SK-MEL-5 (cell line): ENCODE data around the gene RGS1. TPM values are rescaled to one million over a fixed set of nuclear protein-coding genes. Genes with fewer than 3 reads are reported as not detected.
A peak's percentile ranks its signal among the peaks of the same experiment; 100 is the strongest.
"Not testable (repeated sequence)": the region's sequence is repeated elsewhere in the genome, so short reads cannot be mapped to it uniquely, and the experiment has no call there.

Source experiments
- DNase-seq: peaks from one replicate; pipeline ENCODE4 v3.0.0-alpha.2; 2016; ENCODE audit warnings: low read depth, low spot score
- in situ Hi-C: cut with HindIII; loops from 2 replicates; pipeline ENCODE4 v1.10.0; 2016; ENCODE audit warnings: low sequenced_read_pairs, high pct_unique_total_duplicates, low pct_unique_long_range_greater_than_20kb
- polyA plus RNA-seq, 2 experiments: library from polyadenylated mRNA; depleted of rRNA; stranded (reverse); fragments of >200 nt; gene quantifications; 2 replicates each; pipeline ENCODE4 v1.2.3, GENCODE V29; 2015
- total RNA-seq: library from RNA; depleted of rRNA; stranded (reverse); fragments of >200 nt; shearing (Covaris generic); gene quantifications from 2 replicates; pipeline ENCODE4 v1.2.3, GENCODE V29; 2014; rRNA removed

RGS1 gene
- total RNA-seq, result 0.16 and 0.29 TPM in 2 replicates
- polyA plus RNA-seq (2015; cell fraction: cytosol; rRNA removed), result 0.10 TPM in 1 of 2 replicates, not detected in the other
- polyA plus RNA-seq (2015; cell fraction: nucleus; rRNA removed), result not detected in 2 replicates

DNA sequence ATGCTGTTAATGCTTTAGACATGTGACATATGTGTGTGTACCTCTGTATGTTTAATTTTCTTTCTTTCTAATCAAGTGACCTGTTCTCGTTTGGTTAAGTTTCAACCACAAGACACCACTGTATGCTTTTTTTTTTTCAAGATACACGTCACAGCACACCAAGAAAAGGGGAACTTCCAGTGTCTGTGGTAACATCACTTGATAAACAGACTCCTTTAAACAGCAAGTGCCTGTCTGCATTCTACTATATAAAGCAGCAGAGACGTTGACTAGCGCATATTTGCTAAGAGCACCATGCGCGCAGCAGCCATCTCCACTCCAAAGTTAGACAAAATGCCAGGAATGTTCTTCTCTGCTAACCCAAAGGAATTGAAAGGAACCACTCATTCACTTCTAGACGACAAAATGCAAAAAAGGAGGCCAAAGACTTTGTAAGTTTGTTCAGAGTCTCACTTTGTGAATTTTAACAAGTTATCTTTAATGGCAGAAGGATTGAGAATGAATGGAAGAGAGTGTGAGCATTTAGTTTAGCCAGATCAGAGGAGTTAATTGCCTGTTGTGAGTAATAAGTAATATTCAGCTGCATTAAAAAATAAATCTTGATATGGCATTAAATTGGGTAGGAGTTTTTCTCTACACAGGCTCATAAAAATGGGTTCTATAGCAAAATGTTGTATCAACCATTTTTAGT, at the start of gene RGS1:
Gene RGS1 (plus strand): TSS at position 275 of the 691 bp plus-strand sequence. CDS start 20 bp downstream, at position 295.
- in situ Hi-C loops, result no loop called here
- DNase-seq, result no peak

- in situ Hi-C loops, result no loop called here
- no peak for DNase-seq
These were observed 48.3 kb upstream of the RGS1 start for GRCh38 chr1:192527111-192527795.

DNA sequence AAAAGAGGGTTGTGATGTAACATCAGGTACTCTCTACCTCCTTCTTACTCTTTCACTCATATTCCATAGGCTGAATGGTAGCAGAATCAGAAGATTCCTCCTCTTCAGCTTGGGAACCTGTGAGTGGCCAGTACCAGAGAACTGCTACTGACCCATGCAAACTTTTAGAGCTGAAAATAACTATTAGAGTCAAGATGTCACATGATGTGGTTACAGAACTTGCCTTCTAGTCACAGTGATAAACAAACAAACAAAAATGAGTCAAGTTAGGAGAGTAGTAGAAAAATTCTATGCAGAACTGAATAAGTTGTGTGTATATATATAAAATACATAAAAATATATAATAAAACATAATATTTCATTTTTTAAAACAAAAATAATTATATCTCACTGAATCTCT, 47.6 kb upstream of the RGS1 start:
- in situ Hi-C loops, result no loop called here
- no peak for DNase-seq

DNA sequence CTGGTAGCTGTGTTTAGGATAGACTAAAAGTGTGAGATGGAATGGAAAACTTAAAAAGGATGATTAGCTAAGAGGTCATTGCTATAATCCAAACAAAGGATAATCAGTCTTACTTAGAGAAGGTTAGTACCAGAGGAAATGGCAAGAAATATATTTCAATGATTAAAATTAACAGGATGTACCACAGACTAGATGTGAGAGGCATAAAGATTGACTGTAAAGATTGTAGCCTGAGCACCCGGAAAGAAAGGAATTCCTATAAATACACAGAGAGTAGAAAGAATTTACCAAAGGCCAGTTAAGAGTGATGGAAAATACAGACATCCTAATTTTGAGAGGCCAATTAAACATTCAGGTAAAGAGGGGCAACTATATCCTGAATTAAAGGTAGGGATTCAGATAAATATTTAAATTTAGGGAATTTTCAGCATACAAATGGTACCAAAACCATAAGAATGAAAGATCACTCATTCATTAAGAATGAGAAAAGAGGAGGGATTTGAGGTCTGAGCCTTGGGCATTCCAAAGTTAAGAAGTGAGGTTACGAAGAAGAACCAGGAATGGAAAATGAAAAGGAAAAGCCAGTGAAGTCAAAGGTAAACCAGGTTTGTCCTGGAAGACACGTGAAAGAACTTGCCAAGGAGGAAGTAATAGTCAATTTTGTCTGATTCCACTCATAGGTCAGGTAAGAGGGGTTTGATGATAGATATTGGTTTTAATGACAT, 46.4 kb upstream of the RGS1 start:
- in situ Hi-C loops, result no loop called here

DNA sequence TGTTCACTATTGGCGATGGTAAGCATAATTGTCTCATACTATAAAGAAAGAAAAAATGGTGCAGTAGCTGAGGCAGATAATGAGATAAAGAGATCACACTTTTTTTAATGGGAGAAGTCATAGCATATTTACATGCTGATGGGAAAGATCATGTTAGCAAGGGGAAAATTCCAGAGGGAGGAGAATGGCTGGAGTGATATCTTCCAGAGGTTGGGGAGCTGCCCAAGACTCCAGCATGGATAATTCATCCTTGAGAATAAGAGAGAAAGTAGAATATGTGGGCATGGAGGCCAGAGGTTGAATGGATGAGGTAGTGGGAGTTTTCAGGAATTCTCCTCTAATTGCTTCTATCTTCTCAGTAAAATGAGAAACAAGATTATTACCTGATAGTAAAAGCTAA, 45.8 kb upstream of the RGS1 start:
- in situ Hi-C loops, result no loop called here

More for the DNA sequence above, 46.4 kb upstream of the RGS1 start:
- DNase-seq, result no peak

GRCh38 chr1:192530254-192530653, 45.3 kb upstream of the RGS1 start:
- no peak for DNase-seq
- in situ Hi-C loops, result no loop called here

More for the DNA sequence above, 45.8 kb upstream of the RGS1 start:
- no peak for DNase-seq

DNA sequence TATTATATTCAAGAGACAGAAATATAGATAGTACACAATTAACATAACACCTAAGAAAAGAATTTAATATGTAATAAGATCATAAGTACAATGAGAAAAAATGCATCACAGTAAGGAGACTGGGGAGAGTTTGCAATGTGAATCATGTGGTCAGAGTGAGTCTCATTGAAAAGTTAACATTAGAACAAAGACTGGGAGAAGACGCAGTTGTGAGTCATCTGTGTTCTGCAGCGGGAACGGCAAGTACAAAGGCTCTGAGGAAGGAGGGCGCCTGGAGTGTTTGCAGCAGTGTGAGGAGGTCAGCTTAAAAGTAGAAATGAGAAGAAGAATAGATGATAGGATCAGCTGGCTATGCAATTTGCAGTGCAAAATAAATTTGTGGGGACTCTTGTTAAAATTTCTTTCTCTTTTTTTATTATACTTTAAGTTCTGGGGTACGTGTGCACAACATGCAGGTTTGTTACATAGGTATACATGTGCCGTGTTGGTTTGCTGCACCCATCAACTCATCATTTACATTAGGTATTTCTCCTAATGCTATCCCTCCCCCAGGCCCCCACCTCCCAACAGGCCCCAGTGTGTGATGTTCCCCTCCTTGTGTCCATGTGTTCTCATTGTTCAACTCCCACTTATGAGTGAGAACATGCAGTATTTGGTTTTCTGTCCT, 44.4 kb upstream of the RGS1 start:
- in situ Hi-C loops, result not testable (repeated sequence)
- peak; percentile 52 for DNase-seq

GRCh38 chr1:192534666-192535065, 40.9 kb upstream of the RGS1 start:
- in situ Hi-C loops, result no loop called here
- no peak for DNase-seq

DNA sequence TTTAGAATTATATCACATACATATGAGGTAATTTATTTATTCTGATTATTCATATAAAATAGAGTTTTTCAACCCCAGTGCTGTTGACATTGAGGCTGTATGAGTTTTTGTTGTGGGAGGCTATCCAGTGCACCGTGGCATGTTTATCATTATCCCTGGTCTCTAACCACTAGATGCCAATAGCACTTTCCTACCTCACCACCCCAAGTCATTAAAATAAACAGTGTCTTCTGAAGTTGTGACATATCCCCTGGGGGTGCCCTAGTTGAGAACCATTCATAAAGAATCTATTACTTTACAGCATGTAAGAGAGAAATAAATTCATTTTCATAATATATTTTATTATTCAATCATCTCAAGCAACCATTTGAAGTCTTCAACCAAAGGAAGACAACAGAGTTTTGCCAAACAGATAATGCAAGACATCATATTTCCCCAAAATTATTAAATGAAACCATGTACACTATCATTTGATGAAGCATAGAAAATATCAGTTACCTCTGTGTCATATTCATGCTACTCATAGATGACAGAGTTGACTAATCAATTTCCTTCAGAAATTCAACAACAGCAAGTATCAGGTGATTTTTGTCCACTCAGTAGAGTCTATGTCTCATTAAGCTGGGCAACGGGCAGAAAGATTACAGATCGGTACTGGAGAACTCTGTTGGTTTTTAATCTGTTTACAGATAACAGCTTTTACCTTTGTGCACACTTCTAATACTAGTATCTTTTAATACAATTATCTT, 39.5 kb upstream of the RGS1 start:
- in situ Hi-C loops, result no loop called here
- no peak for DNase-seq

DNA sequence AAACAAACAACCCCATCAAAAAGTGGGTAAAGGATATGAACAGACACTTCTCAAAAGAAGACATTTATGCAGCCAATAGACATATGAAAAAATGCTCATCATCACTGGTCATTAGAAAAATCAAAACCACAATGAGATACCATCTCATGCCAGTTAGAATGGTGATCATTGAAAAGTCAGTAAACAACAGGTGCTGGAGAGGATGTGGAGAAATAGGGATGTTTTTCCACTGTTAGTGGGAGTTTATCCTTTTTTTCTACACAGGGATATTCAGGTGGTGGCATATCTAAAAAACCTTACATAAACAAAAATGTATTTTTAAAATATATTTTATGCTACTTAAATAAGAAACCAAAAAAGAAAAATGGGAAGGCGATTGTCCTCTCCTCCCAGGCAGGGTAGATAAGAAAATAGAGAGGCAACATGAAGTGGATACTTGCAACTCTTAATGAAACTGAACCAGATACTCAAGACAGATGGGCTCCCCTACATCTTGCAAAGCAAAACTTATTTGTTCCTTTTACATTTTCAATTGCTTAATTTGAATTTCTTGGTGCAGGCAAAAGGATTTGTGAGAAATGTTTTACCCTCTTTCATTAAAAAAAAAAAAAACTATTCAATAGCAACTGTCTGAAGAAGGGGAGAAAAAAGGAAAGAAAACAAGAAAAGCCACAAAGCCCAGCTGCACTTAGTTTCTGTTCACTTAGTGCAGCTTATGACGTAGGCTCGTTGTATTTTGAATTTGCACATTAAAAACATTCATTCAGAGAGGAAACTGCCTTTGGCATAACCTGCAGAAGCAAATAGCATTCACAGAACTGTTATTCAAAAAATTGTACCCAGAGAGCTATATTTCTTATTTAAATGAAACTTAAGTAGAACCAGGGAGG, 36.9 kb upstream of the RGS1 start:
- DNase-seq, result peak; percentile 47
- in situ Hi-C loops, result no loop called here

DNA sequence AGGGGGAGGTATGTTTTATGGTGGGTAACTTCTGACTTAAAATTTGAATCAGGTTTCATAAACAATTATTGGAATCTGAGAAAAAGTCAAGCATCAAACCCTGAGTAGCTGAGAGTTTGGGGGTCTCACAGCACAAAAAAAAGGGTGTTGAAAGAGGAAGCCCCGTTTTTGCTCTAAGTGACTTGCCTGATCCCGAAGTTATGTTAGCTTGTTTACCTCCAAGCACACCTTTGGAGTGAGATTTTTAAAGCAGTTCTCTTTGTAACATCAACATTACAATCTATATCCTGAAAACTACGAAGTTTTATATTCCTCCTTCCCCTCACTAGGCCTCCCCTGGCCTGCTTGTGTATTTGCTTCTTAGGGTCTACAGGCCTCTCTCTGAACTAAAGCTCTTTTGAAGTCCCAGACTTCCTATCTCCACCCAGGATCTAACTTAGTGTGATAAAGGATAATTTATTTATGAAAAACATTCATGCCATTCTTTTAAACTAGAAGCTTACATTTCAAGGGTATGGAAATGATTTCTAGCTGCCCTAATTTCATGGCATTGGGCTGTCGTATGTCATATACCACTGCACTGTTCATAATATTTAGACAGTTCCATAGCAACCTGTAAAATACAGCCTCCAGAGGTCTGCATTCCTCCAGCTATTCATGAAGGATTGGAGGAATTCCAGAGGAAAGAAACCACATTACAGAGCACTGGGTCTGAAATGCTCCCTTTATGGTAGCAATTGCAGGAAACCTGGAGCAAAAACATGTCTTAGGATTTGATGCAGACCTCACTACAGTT, 36.1 kb upstream of the RGS1 start:
- peak; percentile 89 for DNase-seq
- in situ Hi-C loops, result no loop called here

DNA sequence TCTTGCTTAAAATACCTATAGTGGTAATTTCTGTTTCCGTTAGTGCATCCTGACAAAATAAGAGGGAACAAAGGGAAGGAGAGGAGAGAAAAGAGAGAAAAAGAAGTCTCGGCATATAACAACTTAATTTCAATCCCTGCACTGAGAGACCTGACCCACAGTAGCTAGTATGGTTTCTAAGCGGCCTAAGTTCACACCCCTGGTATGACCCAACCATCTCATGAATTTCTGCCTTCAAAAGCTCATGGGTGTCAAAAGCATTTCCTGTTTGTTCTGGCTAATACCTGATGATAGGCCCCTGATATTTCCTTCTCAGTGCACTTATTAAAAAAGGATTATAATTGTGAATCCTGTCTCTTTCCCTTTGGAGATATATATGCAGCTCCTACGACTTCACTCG, 32.1 kb upstream of the RGS1 start:
- in situ Hi-C loops, result no loop called here
- no peak for DNase-seq

GRCh38 chr1:192545896-192546521, 29.6 kb upstream of the RGS1 start:
- no peak for DNase-seq
- in situ Hi-C loops, result no loop called here

GRCh38 chr1:192546596-192547190, 28.9 kb upstream of the RGS1 start:
- in situ Hi-C loops, result no loop called here
- no peak for DNase-seq

DNA sequence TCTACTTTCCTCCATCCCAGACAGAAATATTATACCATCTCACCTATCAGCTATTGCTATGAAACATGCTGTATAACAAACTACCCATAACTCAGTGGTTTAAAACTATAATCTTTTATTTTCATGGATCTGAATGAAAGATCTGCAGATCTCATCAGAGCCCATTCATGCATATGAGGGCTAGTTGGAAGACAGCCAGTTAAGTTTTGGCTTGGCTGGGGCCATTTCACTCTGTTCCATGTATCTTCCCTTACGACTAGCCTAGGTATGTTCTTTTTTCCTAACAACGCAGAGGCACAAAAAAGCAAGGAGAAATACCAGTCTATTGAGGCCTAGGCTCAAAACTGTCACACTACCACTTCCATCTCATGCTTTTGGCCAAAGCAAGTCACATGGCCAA, 28.1 kb upstream of the RGS1 start:
- no peak for DNase-seq
- in situ Hi-C loops, result no loop called here
